ENCODE data around the gene SLC23A3.

GRCh38 chr2:219123356-219124135 is 46.3 kb downstream of the SLC23A3 start:
- TF ChIP-seq CTCF (IDR thresholded peaks at IDR 0.05) (no peak), AFF4 (CRISPR knock-in tag; IDR thresholded peaks at IDR 0.05; ENCODE audit: borderline replicate concordance) (no peak)
